IPS-18c (cell line): ENCODE results near the gene SPINT1.

Source experiments
- H3K4me3 ChIP-seq: 2 replicates; pipeline ENCODE4 v1.7.0; 2013; ENCODE audit warnings: low read depth, mild to moderate bottlenecking, low read length, moderate library complexity; ENCODE audit not compliant: insufficient read depth
- H3K9me3 ChIP-seq: one replicate; pipeline ENCODE4 v1.6.1; 2013; ENCODE audit warnings: mild to moderate bottlenecking, low read length, moderate library complexity; ENCODE audit not compliant: control insufficient read depth, insufficient read depth

The SPINT1 gene

DNA sequence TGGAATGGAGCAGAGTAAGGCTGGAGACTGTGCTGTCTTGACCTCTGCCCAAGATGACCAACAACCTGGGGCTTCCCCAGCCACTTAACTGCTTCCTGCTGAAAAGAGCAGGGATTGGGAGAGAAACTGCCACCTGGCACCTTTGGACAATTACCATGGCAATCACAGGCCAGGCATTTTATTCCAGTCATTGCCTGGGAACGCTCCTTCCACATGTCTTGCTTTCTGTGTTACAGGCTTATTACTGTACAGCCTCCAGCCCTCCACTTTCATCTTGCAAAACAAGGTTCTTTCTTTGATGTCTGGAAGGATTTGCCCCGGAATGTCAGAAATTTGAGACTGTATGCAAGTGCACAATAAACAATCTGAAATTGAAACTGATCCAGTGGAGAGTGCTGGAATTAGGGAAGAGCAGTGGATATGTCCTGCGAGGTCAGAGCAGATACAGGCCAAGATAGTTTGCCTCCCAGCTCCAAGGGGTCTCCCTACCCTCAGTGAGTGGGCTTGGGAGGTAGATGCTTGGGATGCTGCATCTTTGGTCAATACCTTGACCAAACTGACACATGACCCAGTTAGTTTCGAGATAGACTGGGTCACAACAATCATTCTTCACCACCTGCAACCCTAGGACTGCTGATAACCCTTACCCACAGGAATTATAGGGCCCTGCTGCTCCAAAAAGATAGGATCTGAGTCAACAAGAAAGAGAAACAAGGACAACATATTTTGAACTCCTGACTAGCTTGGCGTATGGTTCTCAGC, 18.0 kb upstream of the SPINT1 start:
- Histone ChIP-seq H3K9me3 (no peaks in the 10 kb centered on the region), H3K4me3 (no peak overlapping the region)

DNA sequence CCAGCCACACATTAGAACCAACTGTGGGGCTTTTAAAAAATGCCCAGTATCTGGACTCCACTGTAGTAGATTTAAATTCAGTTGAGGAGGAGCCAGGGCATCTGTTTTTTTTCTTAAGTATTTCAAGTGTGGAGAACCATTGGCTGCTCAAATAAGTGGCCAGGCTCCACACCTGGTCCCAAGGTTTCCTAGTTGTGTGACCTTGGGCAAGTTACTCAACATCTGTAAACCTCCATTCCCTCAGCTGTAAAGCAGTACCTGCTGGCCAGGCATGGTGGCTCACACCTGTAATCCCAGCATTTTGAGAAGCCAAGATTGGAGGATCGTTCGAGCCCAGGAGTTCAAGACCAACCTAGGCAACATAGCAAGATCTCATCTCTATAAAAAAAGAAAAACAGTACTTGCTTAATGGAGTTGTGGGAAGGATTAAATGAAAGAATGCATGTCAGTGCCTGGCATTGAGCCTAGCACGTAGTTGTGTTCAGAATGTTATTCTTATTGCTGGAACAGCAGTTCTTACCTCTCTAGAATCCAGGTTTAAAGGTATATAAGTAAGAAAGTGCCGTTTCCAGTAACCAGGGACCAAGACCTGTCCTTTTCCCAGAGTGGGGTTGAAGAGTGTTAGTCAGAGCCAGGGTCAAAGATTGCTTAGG, 17.3 kb upstream of the SPINT1 start:
- no peak overlapping the region for H3K4me3 ChIP-seq
- H3K9me3 ChIP-seq = no peaks in the 10 kb centered on the region

GRCh38 chr15:40828447-40829036, 15.3 kb upstream of the SPINT1 start, which contains the start of gene PPP1R14D:
TSS of gene PPP1R14D (minus strand) at chr15:40828708. CDS start at chr15:40828641, 67 bp downstream.
- H3K9me3 ChIP-seq = no peaks in the 10 kb centered on the region
- no peak within 1 kb of the TSS for H3K4me3 ChIP-seq

- Histone ChIP-seq H3K4me3 (no peak overlapping the region), H3K9me3 (no peaks in the 10 kb centered on the region)
Measured at GRCh38 chr15:40829115-40829514, 14.7 kb upstream of the SPINT1 start.

DNA sequence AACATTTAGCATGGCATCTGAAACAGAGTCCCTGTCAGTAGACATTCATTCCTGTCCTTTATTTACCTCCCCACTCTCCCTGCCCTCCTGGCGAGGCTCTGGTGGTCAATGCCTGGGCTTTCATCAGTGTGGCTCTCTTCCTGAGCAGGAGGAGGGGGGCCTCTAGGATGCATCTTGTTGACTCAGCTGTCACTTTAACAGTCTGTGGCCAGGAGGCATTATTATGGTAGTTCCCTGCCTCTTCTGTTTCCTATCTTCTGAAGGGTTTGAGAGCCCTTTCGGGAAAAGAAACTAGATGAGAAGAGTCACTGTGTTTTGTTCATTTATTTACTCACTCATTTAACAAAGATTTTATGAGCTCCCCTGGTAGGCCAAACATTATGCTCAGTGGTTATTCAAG, 13.0 kb upstream of the SPINT1 start:
- Histone ChIP-seq H3K4me3 (no peak overlapping the region), H3K9me3 (no peaks in the 10 kb centered on the region)

- Histone ChIP-seq H3K4me3 (no peak overlapping the region), H3K9me3 (no peaks in the 10 kb centered on the region)
Measured at GRCh38 chr15:40831861-40832260, 12.0 kb upstream of the SPINT1 start.

- Histone ChIP-seq H3K9me3 (no peaks in the 10 kb centered on the region), H3K4me3 (no peak overlapping the region)
Measured at GRCh38 chr15:40832903-40833302, 10.9 kb upstream of the SPINT1 start.

DNA sequence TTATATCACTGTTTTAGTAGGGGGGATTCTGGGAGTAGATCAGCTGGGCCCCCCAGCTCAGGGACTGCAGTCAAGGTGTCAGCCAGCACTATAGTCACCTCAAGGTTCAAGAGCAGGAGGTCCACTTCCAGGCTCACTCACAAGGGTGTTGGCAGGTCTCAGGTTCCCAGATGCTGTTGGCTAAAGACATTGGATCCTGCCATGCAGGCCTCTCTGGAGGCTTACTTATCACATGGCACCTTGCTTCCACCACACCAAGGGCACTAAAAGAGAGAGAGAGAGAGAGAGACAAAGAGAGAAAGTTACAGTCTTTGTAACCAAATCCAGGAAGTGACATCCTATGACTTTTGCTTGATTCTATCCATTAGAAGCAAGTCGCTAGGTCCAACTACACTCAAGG, 7.8 kb upstream of the SPINT1 start:
- Histone ChIP-seq H3K4me3 (no peak overlapping the region), H3K9me3 (no peaks in the 10 kb centered on the region)

- Histone ChIP-seq H3K4me3 (no peak overlapping the region), H3K9me3 (no peaks in the 10 kb centered on the region)
Measured at GRCh38 chr15:40838756-40839155, 5.1 kb upstream of the SPINT1 start.

GRCh38 chr15:40841741-40842140, 2.1 kb upstream of the SPINT1 start:
- Histone ChIP-seq H3K9me3 (no peaks in the 10 kb centered on the region), H3K4me3 (no peak overlapping the region)

DNA sequence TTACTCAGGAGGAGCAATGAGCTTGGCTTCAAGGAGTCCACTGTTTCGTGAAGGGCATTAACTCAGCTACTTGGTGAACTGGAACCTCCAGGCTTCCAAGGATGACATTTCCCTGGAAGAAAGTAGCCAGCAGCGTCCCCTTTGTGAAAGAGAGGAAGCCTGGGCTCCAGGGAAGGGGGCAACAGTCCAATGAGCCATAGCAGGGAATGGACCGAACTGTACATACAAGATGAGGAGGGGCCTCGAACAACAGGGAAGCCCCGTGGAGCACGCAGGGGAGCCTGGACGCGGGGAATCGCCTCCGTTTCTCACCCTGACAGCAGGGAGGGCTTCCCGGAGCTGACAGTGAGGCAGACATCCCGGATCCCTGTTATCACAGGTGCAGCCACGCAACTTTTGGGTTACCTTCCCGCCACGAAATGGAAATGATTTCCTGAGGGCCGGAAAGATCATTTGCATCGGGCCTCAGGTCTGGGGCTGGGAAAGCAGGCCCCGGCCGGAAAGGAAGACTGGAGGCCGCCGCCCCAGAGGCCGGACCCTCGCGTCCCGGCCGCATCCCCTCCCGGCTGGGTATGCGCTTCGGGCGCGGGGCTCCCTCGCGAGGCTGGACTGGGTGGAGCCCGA, 475 bp upstream of the SPINT1 start:
- H3K9me3 ChIP-seq = no peaks in the 10 kb centered on the region
- peak overlapping the region; percentile 92 for H3K4me3 ChIP-seq

- Histone ChIP-seq H3K9me3 (no peaks in the 10 kb centered on the region), H3K4me3 (peak overlapping the region; percentile 92)
Measured at GRCh38 chr15:40844696-40845030, 815 bp downstream of the SPINT1 start.

GRCh38 chr15:40845036-40845435, 1.2 kb downstream of the SPINT1 start:
- Histone ChIP-seq H3K4me3 (peak overlapping the region; percentile 92), H3K9me3 (no peaks in the 10 kb centered on the region)

DNA sequence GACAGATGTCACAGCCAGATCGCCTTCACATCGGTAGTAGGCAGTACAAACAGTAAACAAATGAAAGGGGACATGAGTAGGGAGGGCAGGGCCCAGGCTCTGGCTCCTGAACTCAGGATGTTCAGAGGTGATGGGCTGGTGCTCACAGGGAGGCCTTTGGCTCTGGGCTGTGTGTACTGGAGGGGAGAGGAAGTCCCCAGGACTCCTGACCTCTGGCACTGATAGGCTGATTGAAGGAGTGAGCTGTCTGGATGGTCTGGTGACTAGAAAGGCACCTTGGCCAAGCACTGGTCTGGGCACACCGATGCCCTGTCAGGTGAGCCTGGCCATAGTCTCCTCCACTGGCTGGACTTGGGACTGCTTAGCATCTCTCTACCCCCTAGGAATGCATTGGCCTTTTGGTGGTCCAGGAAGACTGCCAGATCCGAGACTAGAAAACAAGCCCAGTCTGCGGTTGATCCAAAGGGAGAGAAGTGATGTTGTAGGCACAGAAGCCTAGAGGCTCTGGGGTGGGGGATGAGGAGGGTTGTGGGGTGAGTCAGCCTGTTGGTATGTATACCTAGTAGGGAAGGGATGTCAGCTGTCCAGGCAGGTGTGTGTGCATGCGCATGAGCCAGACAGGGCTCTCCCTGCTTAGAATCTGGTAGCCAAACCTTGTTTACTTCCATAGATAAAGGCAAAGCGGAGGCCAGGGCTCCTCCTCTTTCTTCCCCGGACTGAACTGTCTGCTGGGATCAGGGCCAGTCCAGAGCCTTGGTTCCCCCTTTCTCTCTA, 1.9 kb downstream of the SPINT1 start:
- H3K4me3 ChIP-seq = peak overlapping the region; percentile 92

GRCh38 chr15:40846841-40847222, 3.0 kb downstream of the SPINT1 start:
- Histone ChIP-seq H3K4me3 (no peak overlapping the region; the same call in 1 of the 2 replicates), H3K9me3 (no peaks in the 10 kb centered on the region)

More for the DNA sequence above, 1.9 kb downstream of the SPINT1 start:
- no peaks in the 10 kb centered on the region for H3K9me3 ChIP-seq

DNA sequence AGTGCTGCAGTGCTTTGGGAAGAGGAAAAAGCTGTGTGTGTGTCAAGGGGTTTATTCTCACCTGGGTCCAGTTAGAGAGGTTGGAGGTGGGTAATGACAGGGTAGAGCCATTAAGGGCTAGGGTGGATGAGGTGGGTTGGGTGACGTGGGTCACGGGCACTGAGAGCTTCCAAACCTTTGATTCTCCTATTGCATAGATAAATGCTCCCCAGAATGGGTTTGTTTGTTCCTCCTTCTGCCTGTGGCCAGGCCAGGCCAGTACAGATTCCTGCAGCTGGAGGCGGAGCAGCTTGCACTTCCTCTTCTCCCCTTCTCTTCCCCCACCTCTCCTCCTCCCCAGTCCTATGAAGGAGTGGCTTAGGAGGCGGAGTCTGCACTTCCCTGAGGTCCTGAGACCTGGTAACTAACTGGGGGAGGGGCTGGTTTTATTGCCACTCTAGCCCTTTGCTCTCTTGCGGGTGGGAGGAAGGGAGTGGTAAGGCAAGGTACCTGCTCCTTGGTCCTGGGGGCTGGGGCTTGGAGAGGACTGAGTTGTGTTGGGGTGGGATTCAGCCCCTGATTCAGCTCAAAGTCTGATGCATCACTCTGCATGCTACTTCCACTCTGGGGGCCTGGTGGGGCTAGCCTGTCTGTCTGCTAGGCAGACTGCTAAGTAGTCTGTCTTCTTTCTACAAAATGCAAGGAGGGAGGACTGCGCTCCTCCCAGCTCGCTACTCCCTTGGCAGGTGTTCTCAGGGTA, 3.5 kb downstream of the SPINT1 start:
- peak overlapping the region; percentile 31 for H3K4me3 ChIP-seq
- H3K9me3 ChIP-seq = no peaks in the 10 kb centered on the region
